ENCODE data around the gene NPHP4.

Gene NPHP4

DNA sequence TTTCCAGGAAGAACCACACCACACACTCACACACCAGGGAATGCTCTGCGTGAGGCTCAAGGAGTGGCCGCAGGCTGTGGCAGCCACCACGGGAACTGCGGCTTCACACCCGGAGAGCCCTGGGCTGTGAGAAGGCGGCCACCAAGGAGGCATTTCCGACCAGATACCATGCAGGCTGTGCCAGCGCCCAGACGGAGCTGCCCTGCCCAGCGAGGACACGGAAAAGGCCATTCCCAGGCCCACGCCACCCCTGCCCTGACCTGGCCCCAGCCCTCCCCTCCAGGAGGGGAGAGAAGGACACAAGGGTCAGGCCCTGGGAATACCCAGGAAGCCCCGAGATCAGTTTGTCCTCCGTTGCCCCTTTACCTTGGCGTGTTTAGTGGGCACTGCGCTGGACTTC is 119.3 kb downstream of the NPHP4 start:
- no peak for TF ChIP-seq CTCF (conservative IDR thresholded peaks at IDR 0.05; ENCODE audit: low read depth)
- ChIA-PET POLR2A (ENCODE audit: low non-redundant PET) (no interaction called here), CTCF (no interaction called here)
- DNase-seq (ENCODE audit: low spot score) = no peak
- no peak overlapping the region for H3K27ac ChIP-seq

- ChIA-PET POLR2A (ENCODE audit: low non-redundant PET) (no interaction called here), CTCF (no interaction called here)
- TF ChIP-seq CTCF (conservative IDR thresholded peaks at IDR 0.05; ENCODE audit: low read depth) = no peak
- H3K27ac ChIP-seq = no peak overlapping the region
- no peak for DNase-seq (ENCODE audit: low spot score)
These were observed 123.2 kb downstream of the NPHP4 start for GRCh38 chr1:5868931-5869500.

- H3K27ac ChIP-seq = no peak overlapping the region
These were observed 126.5 kb downstream of the NPHP4 start for GRCh38 chr1:5865774-5866173.

GRCh38 chr1:5865056-5865455 is 127.2 kb downstream of the NPHP4 start:
- POLR2A ChIA-PET (ENCODE audit: low non-redundant PET) = no interaction called here
- H3K27ac ChIP-seq = no peak overlapping the region
- DNase-seq (ENCODE audit: low spot score) = no peak
- CTCF ChIA-PET = interaction anchor here (0.7 kb wide), 1 partner anchor 121 kb away, joined by 3 read pairs; no protein-coding TSS in a partner anchor
- TF ChIP-seq CTCF (conservative IDR thresholded peaks at IDR 0.05; ENCODE audit: low read depth) = no peak

More at GRCh38 chr1:5865774-5866173, 126.5 kb downstream of the NPHP4 start:
- TF ChIP-seq CTCF (conservative IDR thresholded peaks at IDR 0.05; ENCODE audit: low read depth) = no peak
- ChIA-PET POLR2A (ENCODE audit: low non-redundant PET) (no interaction called here), CTCF (no interaction called here)
- no peak for DNase-seq (ENCODE audit: low spot score)

DNA sequence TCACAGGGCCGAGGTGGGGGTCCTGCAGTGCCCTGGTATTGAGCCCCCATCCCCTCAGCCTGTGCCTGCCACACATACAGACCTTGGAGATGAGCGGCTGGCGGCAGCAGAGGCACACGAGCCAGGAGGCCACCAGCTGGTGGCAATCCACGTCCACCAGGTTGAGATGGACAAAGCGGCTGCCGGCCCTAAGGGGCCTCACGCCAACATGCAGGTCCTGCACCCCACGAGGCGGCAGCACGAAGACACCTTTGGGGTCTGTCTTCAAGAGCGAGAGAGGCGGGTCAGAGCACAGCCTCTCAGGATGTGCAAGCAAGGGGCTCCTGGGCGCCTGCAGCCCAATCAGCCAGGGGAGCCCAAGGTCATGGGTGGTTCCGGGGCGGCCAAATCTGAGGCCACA is 128.0 kb downstream of the NPHP4 start:
- no peak for TF ChIP-seq CTCF (conservative IDR thresholded peaks at IDR 0.05; ENCODE audit: low read depth)

GRCh38 chr1:5863238-5863637 is 129.0 kb downstream of the NPHP4 start:
- DNase-seq (ENCODE audit: low spot score) = no peak
- H3K27ac ChIP-seq = no peak overlapping the region
- CTCF ChIA-PET = no interaction called here
- TF ChIP-seq CTCF (conservative IDR thresholded peaks at IDR 0.05; ENCODE audit: low read depth) = no peak
- POLR2A ChIA-PET (ENCODE audit: low non-redundant PET) = no interaction called here

More for the DNA sequence above, 128.0 kb downstream of the NPHP4 start:
- no peak for DNase-seq (ENCODE audit: low spot score)
- H3K27ac ChIP-seq = no peak overlapping the region
- ChIA-PET POLR2A (ENCODE audit: low non-redundant PET) (no interaction called here), CTCF (no interaction called here)

All from RWPE1 (cell line).